ENCODE results near the gene NFIA.

DNA sequence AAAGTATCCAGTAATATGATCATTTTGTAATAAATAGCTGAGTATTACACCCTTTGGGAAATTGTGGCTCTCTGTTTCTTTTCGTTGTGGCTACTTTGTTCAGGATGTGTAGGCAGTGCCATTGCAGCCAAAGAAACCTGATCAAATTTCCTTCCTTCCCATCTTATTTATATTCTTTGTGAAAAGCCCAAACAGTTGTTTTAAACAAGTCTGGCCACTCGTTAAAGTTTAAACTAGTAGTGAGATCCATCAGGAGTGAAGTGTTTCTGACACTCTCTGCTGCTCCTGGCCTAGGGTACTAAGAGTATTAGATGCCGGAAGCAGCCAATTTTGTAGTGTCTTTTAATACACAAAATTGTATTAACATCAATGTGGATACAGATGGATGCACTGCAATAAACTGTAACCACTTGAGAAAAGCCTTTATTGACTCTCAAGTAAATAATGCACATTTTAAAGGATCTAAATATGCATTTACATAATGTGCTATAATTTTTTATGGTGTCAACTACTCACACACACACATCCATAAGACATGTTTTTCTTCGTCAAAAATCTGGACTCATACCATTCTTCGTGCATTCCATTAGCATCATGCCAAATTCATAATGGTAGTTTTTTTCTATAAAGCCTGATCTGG is 317.9 kb downstream of the NFIA start:
- TF ChIP-seq CTCF (tag by site-specific recombination; IDR thresholded peaks at IDR 0.05) (no peak), ZBTB10 (tag by site-specific recombination; IDR thresholded peaks at IDR 0.05) (no peak), ZNF510 (tag by site-specific recombination; IDR thresholded peaks at IDR 0.05; ENCODE audit: insufficient replicate concordance) (no peak), GLI4 (tag by site-specific recombination; IDR thresholded peaks at IDR 0.05) (no peak)

Measured in HEK293 (cell line).